ENCODE results near the gene CCDC69.

Gene CCDC69

DNA sequence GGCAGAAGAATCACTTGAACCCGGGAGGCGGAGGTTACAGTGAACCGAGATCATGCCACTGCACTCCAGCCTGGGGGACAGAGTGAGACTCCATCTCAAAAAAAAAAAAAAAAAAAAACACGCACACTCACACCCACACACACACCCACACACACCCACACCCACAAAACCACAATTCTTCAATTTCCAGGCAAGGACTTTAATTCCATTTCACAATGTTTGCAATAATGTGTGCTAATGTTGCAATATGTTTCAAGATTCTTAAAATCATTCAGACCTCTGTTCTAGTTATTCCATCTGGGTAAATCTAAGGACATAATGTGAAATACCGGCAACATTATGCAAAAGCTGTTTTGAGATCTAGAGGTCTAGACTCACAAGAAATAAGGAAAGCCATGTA, 28.3 kb downstream of the CCDC69 start:
- DNase-seq (ENCODE audit: low read depth) = no peak
- no peak overlapping the region for H3K4me3 ChIP-seq (ENCODE audit: low read length)
- TF ChIP-seq, protein P1, sequence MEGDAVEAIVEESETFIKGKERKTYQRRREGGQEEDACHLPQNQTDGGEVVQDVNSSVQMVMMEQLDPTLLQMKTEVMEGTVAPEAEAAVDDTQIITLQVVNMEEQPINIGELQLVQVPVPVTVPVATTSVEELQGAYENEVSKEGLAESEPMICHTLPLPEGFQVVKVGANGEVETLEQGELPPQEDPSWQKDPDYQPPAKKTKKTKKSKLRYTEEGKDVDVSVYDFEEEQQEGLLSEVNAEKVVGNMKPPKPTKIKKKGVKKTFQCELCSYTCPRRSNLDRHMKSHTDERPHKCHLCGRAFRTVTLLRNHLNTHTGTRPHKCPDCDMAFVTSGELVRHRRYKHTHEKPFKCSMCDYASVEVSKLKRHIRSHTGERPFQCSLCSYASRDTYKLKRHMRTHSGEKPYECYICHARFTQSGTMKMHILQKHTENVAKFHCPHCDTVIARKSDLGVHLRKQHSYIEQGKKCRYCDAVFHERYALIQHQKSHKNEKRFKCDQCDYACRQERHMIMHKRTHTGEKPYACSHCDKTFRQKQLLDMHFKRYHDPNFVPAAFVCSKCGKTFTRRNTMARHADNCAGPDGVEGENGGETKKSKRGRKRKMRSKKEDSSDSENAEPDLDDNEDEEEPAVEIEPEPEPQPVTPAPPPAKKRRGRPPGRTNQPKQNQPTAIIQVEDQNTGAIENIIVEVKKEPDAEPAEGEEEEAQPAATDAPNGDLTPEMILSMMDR (conservative IDR thresholded peaks at IDR 0.05; ENCODE audit: low read depth, low read length) = no peak

DNA sequence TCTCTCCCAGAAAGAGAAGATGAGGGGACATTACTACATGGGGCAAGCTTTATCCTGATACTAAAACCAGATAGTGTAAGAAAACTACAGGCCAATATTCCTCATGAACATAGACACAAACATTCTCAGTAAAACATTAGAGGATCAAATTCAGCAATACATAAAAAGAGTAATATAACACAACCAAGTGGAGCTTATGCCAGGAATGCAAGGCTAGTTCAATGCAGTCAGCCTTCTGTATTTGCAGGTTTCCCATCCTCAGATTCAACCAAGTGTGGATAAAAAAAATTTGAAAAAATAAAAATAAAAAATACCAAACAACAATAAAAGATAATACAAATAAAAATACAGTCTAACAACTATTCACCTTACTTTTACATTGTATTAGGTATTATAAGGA, 31.3 kb downstream of the CCDC69 start:
- DNase-seq (ENCODE audit: low read depth) = no peak
- TF ChIP-seq, protein P1 (conservative IDR thresholded peaks at IDR 0.05; ENCODE audit: low read depth, low read length) = no peak

DNA sequence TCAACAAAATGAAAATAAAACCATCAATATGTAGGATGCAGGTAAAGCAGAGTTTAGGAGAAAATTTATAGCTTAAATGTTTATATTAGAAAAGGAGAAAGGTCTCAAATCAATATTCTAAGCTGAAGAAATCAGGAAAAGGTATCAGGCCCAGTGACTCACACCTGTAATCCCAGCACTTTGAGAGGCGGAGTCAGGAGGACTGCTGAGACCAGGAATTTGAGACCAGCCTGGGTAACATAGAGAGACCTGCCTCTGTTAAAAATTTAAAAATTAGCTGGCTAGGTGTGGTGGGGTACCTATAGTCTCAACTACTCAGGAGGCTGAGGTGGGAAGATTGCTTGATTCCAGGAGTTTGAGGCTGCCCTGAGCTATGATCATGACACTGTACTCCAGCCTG, 32.2 kb downstream of the CCDC69 start:
- no peak for DNase-seq (ENCODE audit: low read depth)
- H3K4me3 ChIP-seq (ENCODE audit: low read length) = no peak overlapping the region
- TF ChIP-seq, protein P1 (conservative IDR thresholded peaks at IDR 0.05; ENCODE audit: low read depth, low read length) = no peak

More for the DNA sequence above, 31.3 kb downstream of the CCDC69 start:
- no peak overlapping the region for H3K4me3 ChIP-seq (ENCODE audit: low read length)

DNA sequence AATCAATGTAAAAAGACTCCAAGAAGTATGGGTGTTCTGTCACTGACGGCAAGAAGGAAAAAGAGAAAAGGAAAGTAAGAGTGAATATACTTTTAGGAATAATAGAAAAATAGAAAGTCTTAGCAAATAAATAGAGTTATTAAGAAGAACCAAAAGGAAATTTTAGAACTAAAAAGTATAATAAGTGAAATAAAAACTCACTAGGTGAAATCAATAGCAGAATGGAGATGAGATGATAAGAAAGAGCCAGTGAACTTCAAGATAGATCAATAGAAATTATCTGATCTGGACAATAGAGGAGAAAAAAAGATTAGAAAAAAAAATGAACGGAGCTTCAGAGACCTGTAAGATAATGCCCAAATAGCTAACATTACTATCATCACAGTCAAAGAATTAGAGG, 34.7 kb downstream of the CCDC69 start:
- TF ChIP-seq, protein P1 (conservative IDR thresholded peaks at IDR 0.05; ENCODE audit: low read depth, low read length) = no peak
- no peak overlapping the region for H3K4me3 ChIP-seq (ENCODE audit: low read length)
- no peak for DNase-seq (ENCODE audit: low read depth)

DNA sequence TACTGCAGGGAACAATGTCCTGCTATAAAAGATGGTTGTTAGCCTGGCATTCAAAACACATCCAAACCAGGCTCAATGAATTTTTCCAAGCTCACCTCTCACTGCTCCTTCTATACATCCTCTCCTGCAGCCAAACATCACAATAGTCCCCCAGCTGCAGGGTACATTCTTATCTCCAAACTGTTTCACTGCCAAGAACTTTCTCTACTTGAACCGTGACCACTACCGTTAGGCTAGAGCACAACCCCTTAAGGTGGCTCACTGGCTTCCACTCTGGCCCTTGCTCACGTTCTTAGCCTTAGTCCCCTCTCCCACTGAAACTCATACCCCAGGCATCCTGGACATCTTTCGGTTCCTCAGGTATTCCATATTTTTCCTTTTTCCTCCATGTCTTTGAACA, 37.4 kb downstream of the CCDC69 start:
- no peak overlapping the region for H3K4me3 ChIP-seq (ENCODE audit: low read length)
- DNase-seq (ENCODE audit: low read depth) = no peak
- TF ChIP-seq, protein P1 (conservative IDR thresholded peaks at IDR 0.05; ENCODE audit: low read depth, low read length) = no peak

DNA sequence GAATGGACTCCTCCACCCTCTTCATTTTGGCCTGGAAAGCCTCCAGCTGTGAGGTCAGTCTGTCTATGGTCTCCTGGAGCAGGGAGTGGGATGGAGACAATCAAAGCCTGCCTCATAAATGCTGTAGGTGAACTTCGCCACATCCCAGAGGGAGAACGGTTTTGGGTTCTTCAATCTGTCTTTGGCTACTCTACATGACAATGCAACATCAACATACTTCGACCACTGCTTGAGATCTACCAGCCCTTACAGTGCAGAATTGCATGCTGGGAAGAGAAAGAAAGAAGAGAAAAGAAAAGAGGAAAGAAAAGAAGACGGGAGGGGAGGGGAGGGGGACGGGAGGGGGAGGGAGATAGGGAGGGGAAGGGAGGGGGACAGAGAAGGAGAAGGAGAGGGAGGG, 37.8 kb downstream of the CCDC69 start:
- TF ChIP-seq, protein P1 (conservative IDR thresholded peaks at IDR 0.05; ENCODE audit: low read depth, low read length) = no peak
- no peak for DNase-seq (ENCODE audit: low read depth)
- no peak overlapping the region for H3K4me3 ChIP-seq (ENCODE audit: low read length)

DNA sequence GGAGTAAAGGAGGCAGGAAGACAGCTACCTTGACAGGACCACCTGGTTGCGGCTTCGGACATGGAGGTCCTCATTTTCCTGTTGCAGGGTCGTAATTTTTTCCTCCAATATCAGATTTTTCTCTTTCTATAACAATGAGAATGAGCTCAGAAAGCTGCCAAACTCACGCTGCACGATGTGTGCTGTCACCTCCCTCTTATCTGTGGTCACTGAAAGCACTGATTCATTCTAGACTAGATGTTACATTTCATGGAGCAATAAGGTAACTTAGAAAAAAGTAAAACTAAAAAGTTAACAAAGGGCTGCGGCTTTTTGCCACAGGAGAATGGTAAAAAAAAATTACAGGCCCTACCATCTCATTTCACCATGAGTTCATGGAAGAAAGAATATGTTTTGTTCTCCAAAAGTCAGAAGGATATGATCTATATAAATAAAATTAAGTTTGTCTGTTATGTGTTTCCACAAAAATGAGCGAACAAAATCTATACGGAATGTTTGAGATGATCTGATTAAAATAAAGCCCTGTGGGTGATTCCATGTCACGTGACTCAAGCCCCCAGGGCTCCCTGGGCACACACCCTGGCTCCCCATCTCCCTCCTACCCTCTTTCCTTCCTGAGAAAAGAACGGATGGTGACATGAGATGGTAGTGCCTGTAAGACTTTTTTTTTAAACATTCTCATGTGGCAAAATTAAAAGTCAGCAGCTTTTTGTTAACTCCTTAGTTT, 39.4 kb downstream of the CCDC69 start:
- no peak overlapping the region for H3K4me3 ChIP-seq (ENCODE audit: low read length)
- TF ChIP-seq, protein P1 (conservative IDR thresholded peaks at IDR 0.05; ENCODE audit: low read depth, low read length) = no peak
- no peak for DNase-seq (ENCODE audit: low read depth)
